ENCODE data around the gene KLKB1. TPM values are rescaled to one million over a fixed set of nuclear protein-coding genes. Genes with fewer than 3 reads are reported as not detected.
"Not testable (repeated sequence)": the region's sequence is repeated elsewhere in the genome, so short reads cannot be mapped to it uniquely, and the experiment has no call there.

Gene KLKB1
- total RNA-seq, 2 donors from 2014 or later = 0.27 to 0.50 TPM

DNA sequence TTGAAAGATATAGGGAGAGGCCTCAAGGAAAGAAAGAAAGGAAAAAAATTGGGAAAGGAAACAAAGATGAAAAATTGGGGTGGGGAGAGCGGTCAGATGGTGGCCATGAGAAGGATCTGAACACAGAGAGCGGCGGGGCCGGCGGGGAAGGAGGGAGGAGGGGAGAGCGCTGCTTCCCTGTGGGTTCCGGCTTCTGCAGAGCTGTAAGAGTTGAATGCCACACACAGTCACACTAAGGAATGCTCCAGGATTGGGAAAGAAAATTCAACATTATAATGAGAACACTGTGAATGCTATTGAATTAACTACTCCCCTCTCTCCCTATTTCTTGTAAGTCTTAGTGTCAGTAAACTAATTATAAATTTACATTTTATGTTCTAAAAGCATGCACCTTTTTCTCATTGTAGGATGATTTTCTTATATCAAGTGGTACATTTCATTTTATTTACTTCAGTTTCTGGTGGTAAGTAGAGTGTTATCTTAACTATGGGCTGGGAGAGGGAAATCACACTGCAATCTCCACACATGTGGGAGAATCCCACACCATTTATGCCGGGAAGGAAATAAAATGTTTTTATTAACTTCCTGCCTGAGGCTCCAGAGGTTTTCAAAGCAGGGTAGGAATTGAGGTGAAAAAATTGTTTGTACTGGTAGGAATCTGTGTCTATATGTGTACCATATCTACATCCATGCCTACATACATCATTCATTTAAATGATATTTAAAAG lies 39.6 kb downstream of the KLKB1 start:
- Histone ChIP-seq H3K27ac (no peak overlapping the region), H3K27me3 (no peaks in the 10 kb centered on the region), H3K4me1 (no peaks in the 10 kb centered on the region), H3K9me3 (no peaks in the 10 kb centered on the region), H3K4me3 (no peak overlapping the region), H3K9ac (ENCODE audit: low read depth in 2 of 2, low read length in 2 of 2) (no peak overlapping the region), H3K36me3 (no peaks in the 10 kb centered on the region)
- intact Hi-C loops (cut with DNase I) = no loop called here
- TF ChIP-seq, protein P1, sequence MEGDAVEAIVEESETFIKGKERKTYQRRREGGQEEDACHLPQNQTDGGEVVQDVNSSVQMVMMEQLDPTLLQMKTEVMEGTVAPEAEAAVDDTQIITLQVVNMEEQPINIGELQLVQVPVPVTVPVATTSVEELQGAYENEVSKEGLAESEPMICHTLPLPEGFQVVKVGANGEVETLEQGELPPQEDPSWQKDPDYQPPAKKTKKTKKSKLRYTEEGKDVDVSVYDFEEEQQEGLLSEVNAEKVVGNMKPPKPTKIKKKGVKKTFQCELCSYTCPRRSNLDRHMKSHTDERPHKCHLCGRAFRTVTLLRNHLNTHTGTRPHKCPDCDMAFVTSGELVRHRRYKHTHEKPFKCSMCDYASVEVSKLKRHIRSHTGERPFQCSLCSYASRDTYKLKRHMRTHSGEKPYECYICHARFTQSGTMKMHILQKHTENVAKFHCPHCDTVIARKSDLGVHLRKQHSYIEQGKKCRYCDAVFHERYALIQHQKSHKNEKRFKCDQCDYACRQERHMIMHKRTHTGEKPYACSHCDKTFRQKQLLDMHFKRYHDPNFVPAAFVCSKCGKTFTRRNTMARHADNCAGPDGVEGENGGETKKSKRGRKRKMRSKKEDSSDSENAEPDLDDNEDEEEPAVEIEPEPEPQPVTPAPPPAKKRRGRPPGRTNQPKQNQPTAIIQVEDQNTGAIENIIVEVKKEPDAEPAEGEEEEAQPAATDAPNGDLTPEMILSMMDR (IDR thresholded peaks at IDR 0.05) = no peak
- DNase-seq = no peak

DNA sequence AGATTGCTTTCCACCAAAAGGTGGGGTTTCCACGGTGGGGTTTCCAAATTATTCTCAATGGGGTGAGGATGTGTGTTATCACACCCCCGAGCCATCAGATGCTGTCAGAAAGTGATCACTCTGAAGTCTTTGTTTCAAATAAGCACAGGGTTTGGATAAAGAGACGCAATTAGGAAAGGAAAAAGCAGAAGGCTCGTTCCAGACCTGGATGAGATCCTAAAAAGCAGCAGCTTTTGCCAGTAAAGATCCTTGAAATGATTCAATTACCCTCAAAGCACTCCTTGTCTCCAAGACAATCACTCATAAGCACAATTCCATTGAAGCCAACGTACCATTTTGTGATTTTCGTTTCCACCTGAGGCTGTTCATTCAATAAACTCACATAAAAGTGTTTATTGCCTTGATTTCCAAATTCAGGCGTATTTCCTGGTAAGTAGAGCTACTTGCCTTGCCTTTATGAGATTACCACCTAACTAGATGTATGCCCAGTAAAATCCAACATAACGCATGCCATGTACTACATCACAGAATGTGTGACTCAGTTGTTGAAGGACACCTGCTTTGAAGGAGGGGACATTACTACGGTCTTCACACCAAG lies 43.9 kb downstream of the KLKB1 start:
- Histone ChIP-seq H3K9me3 (no peaks in the 10 kb centered on the region), H3K9ac (ENCODE audit: low read depth in 2 of 2, low read length in 2 of 2) (no peak overlapping the region), H3K36me3 (no peaks in the 10 kb centered on the region), H3K27ac (no peak overlapping the region), H3K4me1 (no peaks in the 10 kb centered on the region), H3K4me3 (no peak overlapping the region), H3K27me3 (no peaks in the 10 kb centered on the region)
- DNase-seq = no peak
- TF ChIP-seq, protein P1 (IDR thresholded peaks at IDR 0.05) = no peak
- intact Hi-C loops (cut with DNase I) = no loop called here

DNA sequence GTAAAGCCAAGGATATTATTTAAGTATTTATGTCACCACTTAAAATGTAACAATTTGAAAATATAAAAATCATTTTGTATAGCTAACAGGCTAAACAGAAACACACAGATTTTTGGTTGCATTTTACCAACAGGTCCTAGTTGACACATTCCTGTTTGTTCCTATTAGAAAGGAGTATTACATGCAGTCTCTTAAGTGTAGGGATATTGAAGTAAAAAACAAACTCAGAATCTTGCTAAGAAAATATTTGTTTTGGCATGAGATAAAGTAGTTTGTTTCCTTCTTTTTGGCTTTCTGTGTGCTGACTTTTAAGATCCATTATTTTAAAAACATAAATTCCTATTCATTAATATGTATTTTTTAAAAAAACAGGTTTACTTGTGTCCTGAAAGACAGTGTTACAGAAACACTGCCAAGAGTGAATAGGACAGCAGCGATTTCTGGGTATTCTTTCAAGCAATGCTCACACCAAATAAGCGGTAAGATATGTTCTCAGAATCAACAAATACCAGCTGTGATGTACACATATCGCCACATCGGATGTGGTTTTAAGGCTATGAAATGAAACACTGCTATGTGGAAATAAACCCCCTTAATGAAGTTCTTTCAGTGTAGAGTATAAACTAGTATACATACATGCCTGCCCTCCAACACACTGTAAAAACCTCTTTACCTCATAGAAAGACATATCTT lies 45.5 kb downstream of the KLKB1 start:
- no peaks in the 10 kb centered on the region for H3K27me3 ChIP-seq
- TF ChIP-seq, protein P1 (IDR thresholded peaks at IDR 0.05) = no peak

DNA sequence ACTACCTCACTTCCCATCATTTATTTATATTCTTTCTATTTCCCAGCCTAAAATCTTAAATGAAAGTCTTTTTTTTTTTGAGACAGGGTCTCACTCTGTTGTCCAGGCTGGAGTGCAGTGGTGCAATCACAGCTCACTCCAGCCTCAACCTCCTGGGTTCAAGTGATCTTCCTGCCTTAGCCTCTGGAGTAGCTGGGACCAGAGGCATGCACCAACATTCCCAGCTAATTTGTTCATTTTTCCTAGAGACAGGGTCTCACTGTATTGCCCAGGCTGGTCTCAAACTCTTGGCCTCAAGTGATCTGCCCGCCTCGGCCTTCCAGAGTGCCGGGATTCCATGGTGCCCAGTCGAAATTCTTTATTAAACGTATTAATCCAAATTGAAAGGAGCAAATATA lies 46.1 kb downstream of the KLKB1 start:
- not testable (repeated sequence) for H3K36me3 ChIP-seq, DNase-seq

More for the DNA sequence above, 45.5 kb downstream of the KLKB1 start:
- no peaks in the 10 kb centered on the region for H3K36me3 ChIP-seq
- H3K9ac ChIP-seq (ENCODE audit: low read depth in 2 of 2, low read length in 2 of 2) = no peak overlapping the region
- DNase-seq = no peak
- H3K4me3 ChIP-seq = no peak overlapping the region
- intact Hi-C loops (cut with DNase I) = no loop called here
- H3K27ac ChIP-seq = no peak overlapping the region
- H3K4me1 ChIP-seq = no peaks in the 10 kb centered on the region
- no peaks in the 10 kb centered on the region for H3K9me3 ChIP-seq

DNA sequence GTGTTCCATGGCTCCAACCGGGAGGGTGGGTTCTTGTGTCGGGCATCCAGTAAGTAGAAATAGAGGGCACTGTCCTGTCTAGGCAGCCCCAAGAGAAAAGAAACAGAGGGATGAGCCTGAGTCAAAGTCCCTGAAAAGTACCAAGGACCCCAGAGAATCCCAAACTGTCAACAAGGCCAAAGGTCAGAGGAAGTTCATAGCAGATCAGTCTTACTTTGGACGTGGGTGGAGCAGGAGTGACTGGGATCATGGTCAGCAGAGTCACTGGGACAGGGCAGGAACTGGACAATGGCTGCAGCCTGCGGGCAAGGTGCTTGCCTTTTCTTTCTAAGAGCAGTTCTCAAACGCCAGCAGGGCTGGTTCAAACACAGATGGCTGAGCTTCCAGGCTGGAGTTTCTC lies 56.0 kb downstream of the KLKB1 start:
- DNase-seq = no peak
- H3K4me1 ChIP-seq = no peaks in the 10 kb centered on the region
- no peaks in the 10 kb centered on the region for H3K27me3 ChIP-seq
- no peak overlapping the region for H3K4me3 ChIP-seq
- no peak overlapping the region for H3K27ac ChIP-seq
- TF ChIP-seq, protein P1 (IDR thresholded peaks at IDR 0.05) = no peak
- no peak overlapping the region for H3K9ac ChIP-seq (ENCODE audit: low read depth in 2 of 2, low read length in 2 of 2)
- intact Hi-C loops (cut with DNase I) = no loop called here
- H3K9me3 ChIP-seq = no peaks in the 10 kb centered on the region
- H3K36me3 ChIP-seq = no peaks in the 10 kb centered on the region

More for the DNA sequence above, 46.1 kb downstream of the KLKB1 start:
- H3K27ac ChIP-seq; H3K9ac ChIP-seq (ENCODE audit: low read depth in 2 of 2, low read length in 2 of 2); intact Hi-C loops (cut with DNase I); H3K9me3 ChIP-seq; H3K27me3 ChIP-seq; H3K4me1 ChIP-seq; H3K4me3 ChIP-seq: not testable (repeated sequence)

Data from colonic mucosa (tissue), 4 donors.